A375 (cell line): ENCODE results near the gene CHRND. TPM values are rescaled to one million over a fixed set of nuclear protein-coding genes. Genes with fewer than 3 reads are reported as not detected.

Experiments used
- total RNA-seq: library from RNA; depleted of rRNA; stranded (reverse); fragments of >200 nt; shearing (Covaris generic); gene quantifications from 2 replicates; pipeline ENCODE4 v1.2.3, GENCODE V29; 2014; rRNA removed

The CHRND gene
- total RNA-seq, result not detected in 2 replicates

GRCh38 chr2:232525791-232526371 is at the start of gene CHRND:
Gene CHRND (plus strand): TSS chr2:232526160. CDS start chr2:232526216, 56 bp downstream.

GRCh38 chr2:232487385-232488096 is 38.4 kb upstream of the CHRND start, which contains the start of gene ECEL1:
Gene ECEL1 (minus strand): TSS chr2:232487834. CDS start chr2:232486653, 1,181 bp downstream.

GRCh38 chr2:232519581-232520438 is 6.2 kb upstream of the CHRND start, which contains the start of gene PRSS56:
Gene PRSS56 (plus strand): TSS chr2:232520388. CDS start chr2:232520599, 211 bp downstream.

GRCh38 chr2:232539298-232540231 is 13.6 kb downstream of the CHRND start, which contains the start of gene CHRNG:
Gene CHRNG (plus strand): TSS chr2:232539692. CDS start chr2:232539748, 56 bp downstream.

GRCh38 chr2:232550354-232551249 is 24.6 kb downstream of the CHRND start, which contains the start of the genes EIF4E2 and TIGD1:
Gene EIF4E2 (plus strand): TSS chr2:232550689. CDS start chr2:232550725, 36 bp downstream.
Gene TIGD1 (minus strand): TSS chr2:232550557. CDS start chr2:232549882, 675 bp downstream.

Other genes starting within 250 kb of the CHRND start
- 0.13 and 0.26 TPM in 2 replicates for gene ALPP, start 147.4 kb upstream of the CHRND start, total RNA-seq
- gene ALPG, start 119.3 kb upstream of the CHRND start, total RNA-seq, result not detected in 2 replicates
- not detected in 2 replicates for gene ALPI, start 70.0 kb upstream of the CHRND start, total RNA-seq
- gene ECEL1, start 38.3 kb upstream of the CHRND start, total RNA-seq, result not detected in 2 replicates
- not detected in 2 replicates for gene PRSS56, start 5.8 kb upstream of the CHRND start, total RNA-seq
- not detected in 2 replicates for gene CHRNG, start 13.5 kb downstream of the CHRND start, total RNA-seq
- gene TIGD1, start 24.4 kb downstream of the CHRND start, total RNA-seq, result 9.6 and 12.2 TPM in 2 replicates
- gene EIF4E2, start 24.5 kb downstream of the CHRND start, total RNA-seq, result 78.4 and 84.3 TPM in 2 replicates
- gene EFHD1, start 107.4 kb downstream of the CHRND start, total RNA-seq, result not detected in 2 replicates
- gene GIGYF2, start 171.2 kb downstream of the CHRND start, total RNA-seq, result 36.3 and 42.7 TPM in 2 replicates